PC-9 (cell line): ENCODE measurements around the gene ME1.

Source experiments
- CTCF ChIP-seq: fragments of 200-600 bp; sonication (generic); conservative IDR thresholded peaks from 2 replicates; pipeline ENCODE4 v1.6.1; 2017; ENCODE audit warnings: mixed run types, antibody characterized with exemption, mild to moderate bottlenecking, moderate library complexity
- EZH2 ChIP-seq: fragments of 200-600 bp; sonication (generic); IDR thresholded peaks from 2 replicates; pipeline ENCODE4 v1.8.0; 2017; ENCODE audit warnings: antibody characterized with exemption, low read depth

GRCh38 chr6:83169106-83169505 is 261.7 kb downstream of the ME1 start:
- TF ChIP-seq CTCF (no peak), EZH2 (no peak)
